HepG2 (cell line): Measurements from ENCODE around the gene NUDT8. TPM values are rescaled to one million over a fixed set of nuclear protein-coding genes. Genes with fewer than 3 reads are reported as not detected.
A peak's percentile ranks its signal among the peaks of the same experiment; 100 is the strongest.

Experiments used
- ARHGAP35 ChIP-seq: sonication (generic); formaldehyde crosslinking; IDR thresholded peaks from 2 replicates; pipeline ENCODE4 v1.9.0; 2022; ENCODE audit warnings: mild to moderate bottlenecking, inconsistent platforms, moderate library complexity, missing genetic modification reagents, borderline replicate concordance
- ESRRA ChIP-seq: sonication (generic); formaldehyde crosslinking; IDR thresholded peaks from 2 replicates; pipeline ENCODE4 v1.5.1; 2020; ENCODE audit warnings: mild to moderate bottlenecking, low read depth, missing genetic modification reagents
- HNF4G ChIP-seq, 2 experiments: sonication (generic) in 1 of 2; formaldehyde crosslinking in 1 of 2; IDR thresholded peaks; 2 replicates each; pipeline versions ENCODE4 v1.4.0 to v1.6.1; 2011 to 2020; ENCODE audit warnings: borderline replicate concordance in 2 of 2, low read depth in 2 of 2, mild to moderate bottlenecking in 2 of 2, low read length in 1 of 2, missing genetic modification reagents in 1 of 2, moderate library complexity in 1 of 2
- HOXA3 ChIP-seq: sonication (generic); formaldehyde crosslinking; IDR thresholded peaks from 2 replicates; pipeline ENCODE4 v1.5.0; 2020; ENCODE audit warnings: missing genetic modification reagents
- KDM6A ChIP-seq: IDR thresholded peaks from 2 replicates; pipeline ENCODE4 v1.6.1; 2016; ENCODE audit warnings: low read depth
- MXI1 ChIP-seq: IDR thresholded peaks from 3 replicates; pipeline ENCODE4 v1.6.1; 2012; ENCODE audit warnings: low read depth, low read length, inconsistent platforms, borderline replicate concordance
- NFE2L1 ChIP-seq: sonication (generic); formaldehyde crosslinking; IDR thresholded peaks from 2 replicates; pipeline ENCODE4 v1.4.0; 2020; ENCODE audit warnings: missing genetic modification reagents, mild to moderate bottlenecking, borderline replicate concordance
- NR2C2 ChIP-seq: sonication (generic); formaldehyde crosslinking; IDR thresholded peaks from 2 replicates; pipeline ENCODE4 v1.4.0; 2020; ENCODE audit warnings: missing genetic modification reagents, mild to moderate bottlenecking, moderate library complexity, borderline replicate concordance
- ONECUT2 ChIP-seq: sonication (generic); formaldehyde crosslinking; IDR thresholded peaks from 2 replicates; pipeline ENCODE4 v1.4.0; 2020; ENCODE audit warnings: missing genetic modification reagents
- RCOR2 ChIP-seq: IDR thresholded peaks from 2 replicates; pipeline ENCODE4 v1.6.1; 2016; ENCODE audit warnings: missing biosample characterization, missing genetic modification reagents
- SOX6 ChIP-seq, 2 experiments: fragments of 450-650 bp in 1 of 2; sonication (generic) in 1 of 2; formaldehyde crosslinking in 1 of 2; IDR thresholded peaks; 2 replicates each; pipeline versions ENCODE4 v1.4.0 to v1.6.1; 2017 to 2020; ENCODE audit warnings: antibody characterized with exemption in 1 of 2, mild to moderate bottlenecking in 1 of 2, missing genetic modification reagents in 1 of 2
- SSRP1 ChIP-seq: IDR thresholded peaks from 2 replicates; pipeline ENCODE4 v1.6.1; 2016; ENCODE audit warnings: control low read depth
- TBX2 ChIP-seq: sonication (generic); formaldehyde crosslinking; IDR thresholded peaks from 2 replicates; pipeline ENCODE4 v1.5.0; 2020; ENCODE audit warnings: missing genetic modification reagents, mild to moderate bottlenecking, borderline replicate concordance
- TOE1 ChIP-seq: sonication (generic); formaldehyde crosslinking; IDR thresholded peaks from 2 replicates; pipeline ENCODE4 v1.4.0; 2020; ENCODE audit warnings: mild to moderate bottlenecking, missing genetic modification reagents
- ZMYM3 ChIP-seq: sonication (generic); formaldehyde crosslinking; IDR thresholded peaks from 2 replicates; pipeline ENCODE4 v1.5.1; 2020; ENCODE audit warnings: mild to moderate bottlenecking, missing genetic modification reagents
- ZNF230 ChIP-seq: sonication (generic); formaldehyde crosslinking; IDR thresholded peaks from 2 replicates; pipeline ENCODE4 v1.4.0; 2020; ENCODE audit warnings: mild to moderate bottlenecking, missing genetic modification reagents
- ZNF264 ChIP-seq: sonication (generic); formaldehyde crosslinking; IDR thresholded peaks from 2 replicates; pipeline ENCODE4 v1.4.0; 2020; ENCODE audit warnings: missing genetic modification reagents
- ZNF605 ChIP-seq: sonication (generic); formaldehyde crosslinking; IDR thresholded peaks from 2 replicates; pipeline ENCODE4 v1.8.0; 2022; ENCODE audit warnings: mild to moderate bottlenecking, missing genetic modification reagents
- ZNF615 ChIP-seq: sonication (generic); formaldehyde crosslinking; IDR thresholded peaks from 2 replicates; pipeline ENCODE4 v1.5.0; 2020; ENCODE audit warnings: mild to moderate bottlenecking, missing genetic modification reagents, borderline replicate concordance
- ZNF781 ChIP-seq: sonication (generic); formaldehyde crosslinking; IDR thresholded peaks from 2 replicates; pipeline ENCODE4 v1.5.1; 2020; ENCODE audit warnings: borderline replicate concordance, mild to moderate bottlenecking, missing genetic modification reagents; ENCODE audit errors: not compliant biosample characterization
- ZNF788 ChIP-seq: sonication (generic); formaldehyde crosslinking; IDR thresholded peaks from 2 replicates; pipeline ENCODE4 v1.5.0; 2020; ENCODE audit warnings: mild to moderate bottlenecking, missing genetic modification reagents, borderline replicate concordance
- ZNF891 ChIP-seq: sonication (generic); formaldehyde crosslinking; IDR thresholded peaks from 2 replicates; pipeline ENCODE4 v1.5.0; 2020; ENCODE audit warnings: mild to moderate bottlenecking, missing genetic modification reagents
- polyA plus RNA-seq, 8 experiments: library from polyadenylated mRNA; depleted of rRNA in 3 of 8; stranded (reverse) in 7 of 8; unstranded in 1 of 8; fragments of >200 nt; fragmentation: Illumina TruSeq in 4 of 8; extraction: Trizol in 4 of 8; gene quantifications; 2 replicates each; pipeline versions ENCODE4 v1.2.1 to v1.2.3, GENCODE V29; 2011 to 2016; ENCODE audit warnings: low read depth in 4 of 8, missing spikeins in 1 of 8, mixed read lengths in 1 of 8; ENCODE audit not compliant: insufficient read depth in 1 of 8
- total RNA-seq, 5 experiments: library from RNA; depleted of rRNA; stranded (reverse); fragments of >200 nt; fragmentation: Illumina TruSeq; extraction: Trizol; gene quantifications; 2 replicates each; pipeline ENCODE4 v1.2.3, GENCODE V29; 2016; ENCODE audit warnings: low read depth in 1 of 5
- TF ChIP-seq, protein P1 (sequence below): sonication (generic); formaldehyde crosslinking; IDR thresholded peaks from 2 replicates; pipeline ENCODE4 v1.4.0; 2020; ENCODE audit warnings: low read depth, mild to moderate bottlenecking, missing genetic modification reagents
- TF ChIP-seq, protein P2 (sequence below): sonication (generic); formaldehyde crosslinking; IDR thresholded peaks from 2 replicates; pipeline ENCODE4 v1.8.0; 2022; ENCODE audit warnings: missing genetic modification reagents, low read depth, mild to moderate bottlenecking, borderline replicate concordance
- TF ChIP-seq, protein P3 (sequence below): IDR thresholded peaks from 2 replicates; pipeline ENCODE4 v1.6.1; 2012; ENCODE audit warnings: inconsistent platforms
- TF ChIP-seq, protein P4 (sequence below): sonication (generic); formaldehyde crosslinking; IDR thresholded peaks from 2 replicates; pipeline ENCODE4 v1.8.1; 2023; ENCODE audit warnings: mild to moderate bottlenecking, inconsistent platforms, moderate library complexity, missing genetic modification reagents, borderline replicate concordance

NUDT8 gene
- total and polyA plus RNA-seq, 2 of the 13 experiments (the other 11 are each of a cell fraction or from before 2014, with no cell fraction given) = 6.7 to 25.8 TPM

DNA sequence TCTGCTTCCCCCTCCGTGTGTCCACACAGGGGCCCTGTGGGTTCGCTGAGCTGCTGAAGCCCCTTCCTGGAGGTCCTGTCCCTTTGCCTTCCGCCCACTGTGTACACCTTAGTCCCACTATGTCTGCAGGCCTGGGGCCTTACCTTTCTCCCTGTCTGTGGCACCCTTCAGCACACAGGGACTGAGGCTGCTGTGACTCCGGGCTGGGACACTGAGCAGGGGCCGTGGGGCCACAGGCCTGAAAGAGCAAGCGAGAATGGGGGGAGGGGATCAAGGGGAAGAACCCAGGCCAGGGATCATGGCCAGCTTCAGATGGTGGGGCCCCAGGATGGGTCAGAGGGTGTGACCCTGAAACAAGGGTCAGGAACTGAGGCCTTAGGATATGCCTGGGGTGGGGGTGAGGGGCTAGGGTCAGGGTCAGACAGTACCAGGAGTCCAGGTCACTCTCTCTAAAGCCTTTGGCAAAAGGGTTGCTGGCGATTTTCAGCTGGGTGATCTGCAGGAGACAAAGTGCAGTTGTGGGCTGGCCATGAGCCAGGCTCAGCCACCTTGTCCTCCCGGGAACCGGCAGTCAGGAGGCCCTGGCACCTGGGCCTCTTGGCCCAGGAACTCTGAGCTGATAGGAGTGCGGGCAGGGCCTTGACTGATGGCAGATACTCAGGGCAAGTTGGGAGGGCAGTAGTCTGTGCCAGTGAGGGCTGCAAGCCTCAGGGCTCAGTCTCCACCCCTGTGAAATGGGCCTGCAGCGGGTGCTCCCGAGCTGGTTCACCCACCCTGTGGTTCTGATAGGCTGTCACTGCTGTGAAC is 2.6 kb upstream of the NUDT8 start (continued):
- TF ChIP-seq RCOR2 (CRISPR knock-in tag) = peak; percentile 75; the same call in 1 of the 2 replicates
- TF ChIP-seq TBX2 (CRISPR knock-in tag) = peak; percentile 49; the same call in 1 of the 2 replicates
- TF ChIP-seq, protein P1, sequence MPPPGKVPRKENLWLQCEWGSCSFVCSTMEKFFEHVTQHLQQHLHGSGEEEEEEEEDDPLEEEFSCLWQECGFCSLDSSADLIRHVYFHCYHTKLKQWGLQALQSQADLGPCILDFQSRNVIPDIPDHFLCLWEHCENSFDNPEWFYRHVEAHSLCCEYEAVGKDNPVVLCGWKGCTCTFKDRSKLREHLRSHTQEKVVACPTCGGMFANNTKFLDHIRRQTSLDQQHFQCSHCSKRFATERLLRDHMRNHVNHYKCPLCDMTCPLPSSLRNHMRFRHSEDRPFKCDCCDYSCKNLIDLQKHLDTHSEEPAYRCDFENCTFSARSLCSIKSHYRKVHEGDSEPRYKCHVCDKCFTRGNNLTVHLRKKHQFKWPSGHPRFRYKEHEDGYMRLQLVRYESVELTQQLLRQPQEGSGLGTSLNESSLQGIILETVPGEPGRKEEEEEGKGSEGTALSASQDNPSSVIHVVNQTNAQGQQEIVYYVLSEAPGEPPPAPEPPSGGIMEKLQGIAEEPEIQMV (CRISPR knock-in tag) = no peak
- TF ChIP-seq NR2C2 = peak; percentile 95
- TF ChIP-seq HNF4G (IDR thresholded peaks at IDR 0.05; ENCODE audit: borderline replicate concordance, low read depth, low read length) = peak; percentile 88
- TF ChIP-seq HNF4G (CRISPR knock-in tag; IDR thresholded peaks at IDR 0.05; ENCODE audit: borderline replicate concordance, low read depth) = peak; percentile 81
- 0 out of 3 replicates have a peak, but pooled peaks have one; percentile 13 for TF ChIP-seq MXI1
- TF ChIP-seq ZNF605 (CRISPR knock-in tag) = peak; percentile 70; the same call in 1 of the 2 replicates
- TF ChIP-seq ARHGAP35 (CRISPR knock-in tag) = no peak; the same call in 1 of the 2 replicates
- TF ChIP-seq, protein P2, sequence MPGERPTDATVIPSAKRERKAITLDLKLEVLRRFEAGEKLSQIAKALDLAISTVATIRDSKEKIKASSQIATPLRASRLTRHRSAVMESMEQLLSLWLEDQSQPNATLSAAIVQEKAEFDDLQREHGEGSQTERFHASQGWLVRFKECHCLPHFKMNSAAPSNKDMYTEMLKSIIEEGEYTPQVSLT (CRISPR knock-in tag) = no peak
- peak; percentile 92; the same call in 1 of the 2 replicates for TF ChIP-seq ESRRA (CRISPR knock-in tag)
- no peak for TF ChIP-seq SSRP1
- no peak for TF ChIP-seq ZNF615
- TF ChIP-seq ONECUT2 (CRISPR knock-in tag) = no peak
- peak; percentile 68; the same call in 1 of the 2 replicates for TF ChIP-seq HOXA3 (CRISPR knock-in tag)
- TF ChIP-seq, protein P3, sequence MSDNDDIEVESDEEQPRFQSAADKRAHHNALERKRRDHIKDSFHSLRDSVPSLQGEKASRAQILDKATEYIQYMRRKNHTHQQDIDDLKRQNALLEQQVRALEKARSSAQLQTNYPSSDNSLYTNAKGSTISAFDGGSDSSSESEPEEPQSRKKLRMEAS = peak; percentile 33; the same call in 1 of the 2 replicates
- peak; percentile 45 for TF ChIP-seq KDM6A
- TF ChIP-seq NFE2L1 (CRISPR knock-in tag) = no peak
- no peak for TF ChIP-seq ZNF891 (CRISPR knock-in tag)
- TF ChIP-seq ZMYM3 = peak; percentile 99
- TF ChIP-seq ZNF230 = peak; percentile 11; the same call in 1 of the 2 replicates
- TF ChIP-seq ZNF781 (CRISPR knock-in tag) = peak; percentile 38
- TF ChIP-seq ZNF788 (CRISPR knock-in tag) = peak; percentile 72; the same call in 1 of the 2 replicates
- 0 out of 2 replicates have a peak, but pooled peaks have one; percentile 14 for TF ChIP-seq TOE1 (CRISPR knock-in tag)
- no peak for TF ChIP-seq SOX6 (IDR thresholded peaks at IDR 0.05)
- TF ChIP-seq SOX6 (CRISPR knock-in tag; IDR thresholded peaks at IDR 0.05) = peak; percentile 74
- peak; percentile 68 for TF ChIP-seq ZNF264
- TF ChIP-seq, protein P4, sequence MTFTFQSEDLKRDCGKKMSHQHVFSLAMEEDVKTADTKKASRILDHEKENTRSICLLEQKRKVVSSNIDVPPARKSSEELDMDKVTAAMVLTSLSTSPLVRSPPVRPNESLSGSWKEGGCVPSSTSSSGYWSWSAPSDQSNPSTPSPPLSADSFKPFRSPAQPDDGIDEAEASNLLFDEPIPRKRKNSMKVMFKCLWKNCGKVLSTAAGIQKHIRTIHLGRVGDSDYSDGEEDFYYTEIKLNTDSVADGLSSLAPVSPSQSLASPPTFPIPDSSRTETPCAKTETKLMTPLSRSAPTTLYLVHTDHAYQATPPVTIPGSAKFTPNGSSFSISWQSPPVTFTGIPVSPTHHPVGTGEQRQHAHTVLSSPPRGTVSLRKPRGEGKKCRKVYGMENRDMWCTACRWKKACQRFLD (CRISPR knock-in tag) = 0 out of 2 replicates have a peak, but pooled peaks have one; percentile 24
